Placental pericyte (primary cell): ENCODE data around the gene HMGA1. TPM values are rescaled to one million over a fixed set of nuclear protein-coding genes. Genes with fewer than 3 reads are reported as not detected.

ENCODE experiments used
- small RNA-seq: library from RNA; depleted of rRNA; stranded (forward); fragments of <200 nt; gene quantifications from one replicate; pipeline ENCODE3, GENCODE V24; 2012; ENCODE audit warnings: low replicate concordance
- total RNA-seq: library from RNA; depleted of rRNA; stranded (reverse); fragments of >200 nt; gene quantifications from 2 replicates; pipeline ENCODE4 v1.2.3, GENCODE V29; 2012

The HMGA1 gene
- 242 and 347 TPM in 2 replicates for total RNA-seq

DNA sequence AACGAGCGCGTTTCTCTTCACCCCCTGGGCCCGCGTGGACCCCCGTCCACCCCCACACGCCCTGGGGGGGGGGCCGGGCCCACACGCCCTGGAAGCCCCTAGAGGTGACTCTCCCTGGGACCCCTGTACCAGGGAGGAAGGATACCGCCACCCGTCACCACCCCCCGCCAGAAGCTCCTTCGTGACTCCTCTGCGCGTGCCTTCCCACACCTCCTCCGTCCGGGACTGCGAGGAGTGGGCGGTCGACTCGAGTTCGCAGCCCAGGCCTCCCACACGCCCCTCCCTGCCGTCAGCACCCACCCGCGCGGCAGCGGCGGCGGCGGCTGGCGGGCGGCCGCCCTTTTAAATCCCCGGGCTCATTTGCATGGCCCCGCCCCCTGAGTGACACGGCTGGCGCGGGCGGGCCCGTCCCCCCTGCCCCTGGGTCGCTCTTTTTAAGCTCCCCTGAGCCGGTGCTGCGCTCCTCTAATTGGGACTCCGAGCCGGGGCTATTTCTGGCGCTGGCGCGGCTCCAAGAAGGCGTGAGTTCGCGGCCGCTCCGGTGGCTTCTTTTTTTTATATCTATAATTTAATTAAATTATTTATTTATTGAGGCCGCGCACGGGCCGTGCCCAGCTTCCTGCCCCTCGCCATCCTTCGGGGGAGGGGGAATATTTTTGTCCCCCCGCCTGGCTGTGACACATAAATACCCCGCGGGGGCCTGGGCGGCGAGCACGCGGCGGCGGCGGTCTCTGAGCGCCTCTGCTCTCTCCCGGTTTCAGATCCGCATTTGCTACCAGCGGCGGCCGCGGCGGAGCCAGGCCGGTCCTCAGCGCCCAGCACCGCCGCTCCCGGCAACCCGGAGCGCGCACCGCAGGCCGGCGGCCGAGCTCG lies at the start of gene HMGA1:
TSS of gene HMGA1 (plus strand) at position 431 of the 873 bp plus-strand sequence. CDS start 3,908 bp downstream, outside the sequence.

DNA sequence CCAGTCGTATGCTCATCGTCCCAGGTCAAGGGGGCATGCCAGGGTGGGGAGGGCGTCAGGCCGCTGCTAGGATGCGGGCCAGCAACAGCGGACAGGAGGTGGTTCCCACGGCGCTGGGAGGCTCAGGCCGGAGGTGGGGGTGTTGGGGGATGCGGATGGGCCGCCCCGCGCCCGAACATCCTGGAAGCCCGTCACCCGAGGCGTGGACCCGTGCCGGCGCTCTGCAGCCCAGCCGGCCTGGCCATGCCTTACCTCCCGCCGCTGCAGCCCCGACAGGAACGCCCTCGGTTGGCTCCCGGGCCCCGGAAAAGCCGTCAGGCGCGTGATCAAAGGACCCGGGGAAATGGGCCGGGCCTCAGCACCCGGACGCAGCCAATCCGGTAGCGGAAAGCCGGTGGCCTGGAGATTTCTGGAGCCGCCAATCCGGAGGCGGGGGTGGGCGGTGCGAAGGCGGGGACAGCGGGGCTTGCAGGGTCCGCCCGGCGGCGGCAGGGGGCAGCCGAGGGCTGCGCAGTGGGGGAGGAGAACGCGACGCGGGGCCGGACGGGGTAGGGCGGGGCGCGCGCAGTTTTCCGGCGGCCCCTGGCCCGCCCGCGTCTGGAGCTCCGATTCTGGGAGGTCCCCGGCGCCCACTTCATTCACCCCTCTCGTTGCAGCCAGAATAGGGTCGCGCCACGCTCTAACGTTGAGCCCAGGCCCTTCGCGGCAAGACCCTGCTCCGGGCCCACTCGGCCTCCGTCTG lies 12.2 kb downstream of the HMGA1 start, which contains the start of gene SMIM29:
TSS of gene SMIM29 (minus strand) at position 280 of the 742 bp plus-strand sequence. CDS start 1,215 bp downstream, outside the sequence.

Small RNA genes within 50 kb of the gene (small RNA-seq; reads per million reads assigned to genes)
- gene MIR6835: not detected

Other genes starting within 250 kb of the HMGA1 start
- not detected in 2 replicates for gene GRM4, start 90.8 kb upstream of the HMGA1 start, total RNA-seq
- 41.1 and 54.1 TPM in 2 replicates for gene SMIM29, start 12.1 kb downstream of the HMGA1 start, total RNA-seq
- 14.2 and 24.1 TPM in 2 replicates for gene NUDT3, start 155.8 kb downstream of the HMGA1 start, total RNA-seq
- gene RPS10, start 189.2 kb downstream of the HMGA1 start, total RNA-seq: 1,327 and 2,443 TPM in 2 replicates
- not detected in 2 replicates for gene PACSIN1, start 229.2 kb downstream of the HMGA1 start, total RNA-seq